ENCODE results near the gene RUVBL2.
"Not testable (repeated sequence)": the region's sequence is repeated elsewhere in the genome, so short reads cannot be mapped to it uniquely, and the experiment has no call there.

The RUVBL2 gene

GRCh38 chr19:49050376-49051033 lies 56.8 kb downstream of the RUVBL2 start:
- not testable (repeated sequence) for DNase-seq

GRCh38 chr19:49056101-49056901 lies 62.6 kb downstream of the RUVBL2 start:
- no peak for DNase-seq

- DNase-seq: not testable (repeated sequence)
These were observed 63.4 kb downstream of the RUVBL2 start for GRCh38 chr19:49056902-49057596.

- DNase-seq: no peak
These were observed 64.0 kb downstream of the RUVBL2 start, which contains the start of gene CGB7 for GRCh38 chr19:49057636-49058234. TSS of gene CGB7 (minus strand) at chr19:49057749. CDS start at chr19:49055375, 2,374 bp downstream.

GRCh38 chr19:49058562-49058961 lies 64.9 kb downstream of the RUVBL2 start:
- no peak for DNase-seq

GRCh38 chr19:49059053-49059452 lies 65.4 kb downstream of the RUVBL2 start:
- no peak for DNase-seq

- DNase-seq: no peak
These were observed 67.3 kb downstream of the RUVBL2 start for GRCh38 chr19:49061000-49061399.

- DNase-seq: no peak
These were observed 67.8 kb downstream of the RUVBL2 start for GRCh38 chr19:49061445-49061844.

- no peak for DNase-seq
These were observed 70.4 kb downstream of the RUVBL2 start for GRCh38 chr19:49064029-49064629.

GRCh38 chr19:49064768-49065611 lies 71.3 kb downstream of the RUVBL2 start, which contains the start of gene NTF4:
TSS of gene NTF4 (minus strand) at chr19:49064818. CDS start at chr19:49061997, 2,821 bp downstream.
- no peak for DNase-seq

All from right forelimb (tissue), 1 donor.